GM19463 (cell line): ENCODE measurements around the gene CLIP1.
"Not testable (repeated sequence)": the region's sequence is repeated elsewhere in the genome, so short reads cannot be mapped to it uniquely, and the experiment has no call there.

ENCODE experiments used
- ATAC-seq: cut with Tn5 transposase; IDR thresholded peaks from one replicate; pipeline ENCODE4 v1.9.1; 2021; ENCODE audit warnings: mild to moderate bottlenecking, moderate library complexity; ENCODE audit not compliant: unreplicated experiment

CLIP1 gene

GRCh38 chr12:122437656-122438121, 15.2 kb upstream of the CLIP1 start:
- no peak for ATAC-seq

GRCh38 chr12:122435186-122435585, 12.7 kb upstream of the CLIP1 start:
- ATAC-seq = no peak

GRCh38 chr12:122429043-122429442, 6.6 kb upstream of the CLIP1 start:
- not testable (repeated sequence) for ATAC-seq

- no peak for ATAC-seq
Measured at GRCh38 chr12:122427403-122427802, 4.9 kb upstream of the CLIP1 start.

GRCh38 chr12:122423258-122424165, 1.0 kb upstream of the CLIP1 start:
- no peak for ATAC-seq

- no peak for ATAC-seq
Measured at GRCh38 chr12:122422730-122423257, 325 bp upstream of the CLIP1 start.

- no peak for ATAC-seq
Measured at GRCh38 chr12:122421187-122421820, 1.2 kb downstream of the CLIP1 start.

- no peak for ATAC-seq
Measured at GRCh38 chr12:122420471-122421162, 1.9 kb downstream of the CLIP1 start.

GRCh38 chr12:122419094-122419493, 3.4 kb downstream of the CLIP1 start:
- not testable (repeated sequence) for ATAC-seq

- ATAC-seq = not testable (repeated sequence)
Measured at GRCh38 chr12:122415665-122416064, 6.8 kb downstream of the CLIP1 start.

GRCh38 chr12:122413516-122414404, 8.7 kb downstream of the CLIP1 start:
- ATAC-seq = no peak

GRCh38 chr12:122412851-122413433, 9.5 kb downstream of the CLIP1 start:
- ATAC-seq = no peak

GRCh38 chr12:122411537-122411936, 10.9 kb downstream of the CLIP1 start:
- ATAC-seq = no peak

GRCh38 chr12:122407208-122407607, 15.3 kb downstream of the CLIP1 start:
- no peak for ATAC-seq

- no peak for ATAC-seq
Measured at GRCh38 chr12:122406701-122407164, 15.7 kb downstream of the CLIP1 start.

- ATAC-seq = no peak
Measured at GRCh38 chr12:122403831-122404230, 18.6 kb downstream of the CLIP1 start.

GRCh38 chr12:122403115-122403770, 19.2 kb downstream of the CLIP1 start:
- ATAC-seq = no peak

GRCh38 chr12:122402264-122402663, 20.2 kb downstream of the CLIP1 start:
- no peak for ATAC-seq
